Activated T-helper 1 cell treated with anti-CD3 and anti-CD28 coated beads, Interleukin-2, amount 50 U/mL, for 16 hours (primary cell): ENCODE measurements around the gene ABHD2.

ENCODE experiments used
- DNase-seq, 2 donors: peaks; one replicate each; pipeline ENCODE4 v3.0.0-alpha.2; 2020; ENCODE audit warnings: low read depth in 1 of 2, low spot score in 1 of 2

Gene ABHD2

DNA sequence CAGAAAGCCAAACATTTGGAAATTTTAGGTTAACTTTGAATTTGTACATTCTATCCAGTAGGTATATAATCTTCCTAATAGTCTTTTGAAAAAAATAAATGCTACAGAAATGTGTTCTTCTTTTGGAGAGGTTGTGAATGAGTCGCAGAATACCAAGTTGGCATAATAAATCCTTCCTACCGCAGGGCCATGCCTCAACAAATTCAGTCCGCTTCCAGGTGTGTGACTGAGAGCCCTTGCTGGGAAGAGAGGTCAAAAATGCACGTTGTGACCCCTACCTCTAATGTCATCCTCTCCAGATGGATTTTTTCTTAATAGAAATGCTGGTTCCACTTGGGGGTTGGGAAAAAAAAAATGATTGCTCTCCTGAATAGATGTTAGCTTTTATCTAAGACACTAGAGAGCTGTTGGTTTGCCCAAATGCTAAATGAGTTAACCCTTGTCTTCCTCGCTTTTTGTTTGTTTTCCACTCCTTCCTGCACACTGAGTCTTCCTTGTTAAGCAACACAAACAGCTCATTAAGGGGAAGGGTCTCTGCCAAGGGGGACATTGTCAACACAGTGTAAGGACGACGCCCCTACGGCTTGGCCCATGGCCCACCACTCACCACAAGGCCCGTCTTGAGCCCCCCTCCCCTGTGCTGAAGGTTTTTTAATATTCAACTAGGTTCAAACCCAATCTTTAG, 99.2 kb downstream of the ABHD2 start:
- no peak for DNase-seq

- no peak for DNase-seq
Observed at GRCh38 chr15:89187986-89188514, 99.8 kb downstream of the ABHD2 start.

GRCh38 chr15:89192136-89192535, 103.9 kb downstream of the ABHD2 start:
- no peak for DNase-seq

GRCh38 chr15:89192766-89193165, 104.5 kb downstream of the ABHD2 start:
- no peak for DNase-seq

GRCh38 chr15:89194608-89195007, 106.4 kb downstream of the ABHD2 start:
- DNase-seq = no peak

DNA sequence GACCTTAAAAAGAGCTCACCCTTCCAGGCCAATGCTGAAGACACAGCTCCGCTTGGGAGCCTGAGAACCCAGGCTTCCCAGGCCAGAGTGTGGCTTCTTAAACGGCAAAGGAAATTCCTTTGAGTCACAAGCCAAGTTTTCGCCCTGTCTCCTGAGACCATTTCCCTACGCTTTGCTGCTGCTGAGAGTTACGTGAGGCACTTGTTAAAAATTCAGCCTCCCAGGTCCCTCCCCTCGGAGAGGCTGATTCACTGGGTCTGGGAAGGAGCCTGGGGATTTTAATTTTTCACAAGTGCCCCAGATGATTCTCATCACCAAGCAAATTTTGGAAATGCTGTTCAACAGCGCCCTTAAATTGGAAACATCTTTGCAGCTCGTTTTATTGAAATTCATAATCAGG, 107.6 kb downstream of the ABHD2 start:
- no peak for DNase-seq

DNA sequence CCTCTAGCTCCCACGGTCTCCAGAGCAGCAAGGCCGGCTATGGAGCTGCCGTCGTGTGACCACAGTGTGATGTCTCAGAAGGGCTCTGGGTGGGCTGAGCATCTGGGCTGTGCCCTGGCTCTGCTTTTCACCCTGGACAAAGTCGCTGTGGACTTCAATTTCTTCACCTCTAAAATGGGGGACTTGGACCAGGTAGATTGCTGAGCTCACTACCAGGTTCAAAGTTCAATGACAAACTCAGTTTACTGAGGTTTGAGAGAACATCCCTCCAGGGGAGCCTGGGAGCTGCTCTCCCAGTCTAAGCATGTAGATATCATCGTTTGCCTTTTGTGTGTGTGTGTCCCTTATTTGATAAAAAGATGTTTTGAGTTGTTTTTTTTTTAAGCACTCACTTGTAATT, 108.0 kb downstream of the ABHD2 start:
- DNase-seq = no peak

DNA sequence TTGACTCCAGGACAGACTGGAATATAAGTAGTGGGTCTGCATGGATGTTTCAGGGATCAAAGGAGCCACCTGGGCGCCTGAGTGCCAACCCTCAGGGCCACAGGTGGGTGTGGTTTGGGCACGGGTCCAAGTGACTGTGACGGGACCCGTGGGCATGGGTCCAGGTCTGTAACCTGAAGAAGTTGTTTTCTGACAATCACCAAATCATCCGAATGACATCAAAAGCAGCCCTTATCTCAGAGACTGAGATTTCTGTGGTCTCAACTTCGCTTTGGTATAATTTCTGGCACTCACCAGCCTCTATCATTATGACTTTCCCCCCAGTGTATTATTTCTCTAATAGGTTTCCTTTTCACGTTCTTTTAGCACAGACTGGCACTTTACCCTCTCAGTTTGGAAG, 108.7 kb downstream of the ABHD2 start:
- DNase-seq = no peak

DNA sequence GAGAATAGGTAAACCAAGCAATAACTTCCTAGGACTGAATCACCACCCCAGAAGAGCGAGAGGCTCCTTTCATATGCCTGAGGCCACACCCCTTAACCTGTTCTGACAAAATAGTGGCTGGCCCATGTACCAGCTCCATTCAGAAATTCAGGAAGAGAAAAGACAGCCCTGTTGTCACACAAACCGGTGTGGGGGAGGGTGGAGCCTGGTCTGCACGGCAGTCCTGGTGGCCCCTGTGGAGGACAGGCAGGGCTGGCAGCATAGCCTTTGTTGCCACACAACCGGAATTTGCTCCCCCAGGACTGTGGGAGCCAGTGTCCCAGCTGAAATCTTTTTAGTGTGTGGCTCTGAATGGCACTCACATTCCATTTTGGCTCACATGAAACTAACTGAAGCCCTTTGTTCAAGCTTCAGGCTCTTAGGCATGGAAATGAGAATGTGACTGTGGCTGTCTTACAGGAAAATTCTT, 109.3 kb downstream of the ABHD2 start:
- no peak for DNase-seq

- no peak for DNase-seq
Observed at GRCh38 chr15:89198196-89198595, 109.9 kb downstream of the ABHD2 start.

GRCh38 chr15:89198934-89199333, 110.7 kb downstream of the ABHD2 start:
- DNase-seq = no peak

DNA sequence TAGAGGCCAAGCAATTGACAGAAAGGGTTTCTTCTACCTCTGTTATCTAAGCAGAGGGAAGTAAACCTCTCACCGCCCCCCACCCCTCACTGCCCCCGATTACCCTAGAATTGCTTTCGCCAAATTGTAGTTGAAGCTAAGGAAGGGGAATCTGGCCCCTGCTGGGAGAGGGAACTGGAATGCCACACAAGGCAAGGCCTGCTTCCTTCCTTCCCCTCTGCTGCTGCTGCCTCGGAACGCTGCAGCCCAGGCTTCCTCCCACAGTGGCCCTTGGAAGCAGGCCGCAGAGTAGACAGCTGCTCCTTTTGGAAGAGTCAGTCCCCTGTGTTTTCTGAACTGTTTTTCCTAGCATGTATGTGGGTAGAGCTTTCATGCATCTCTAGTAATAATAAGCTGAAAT, 111.5 kb downstream of the ABHD2 start:
- no peak for DNase-seq

GRCh38 chr15:89200182-89200581, 111.9 kb downstream of the ABHD2 start:
- DNase-seq = no peak

- DNase-seq = no peak
Observed at GRCh38 chr15:89201465-89202005, 113.3 kb downstream of the ABHD2 start.

DNA sequence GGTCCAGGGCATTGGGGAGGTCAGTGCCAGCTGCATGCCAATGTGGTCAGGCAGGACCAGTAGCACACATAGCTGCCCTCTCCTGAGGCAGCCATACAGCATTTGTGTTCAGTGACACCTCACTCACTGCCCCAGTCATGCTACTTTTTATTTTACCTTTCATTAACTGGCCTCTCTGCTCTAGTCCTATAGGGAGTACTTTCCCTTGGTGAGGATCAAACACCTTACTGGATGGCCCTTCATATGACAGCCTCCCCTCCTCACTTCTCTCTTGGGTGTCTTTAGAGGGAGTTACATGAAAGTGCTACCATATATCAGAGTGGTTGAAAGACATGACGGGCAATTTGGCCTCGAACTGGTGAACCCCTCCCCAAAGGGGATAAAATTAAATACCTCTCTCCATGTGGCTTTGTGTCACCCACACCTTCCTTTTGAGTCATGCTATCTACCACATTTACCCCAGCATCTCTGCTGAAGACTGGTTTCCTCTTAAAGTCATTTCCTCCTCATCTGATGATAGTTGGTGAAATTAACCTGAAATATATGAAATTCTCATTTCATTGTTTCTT, 115.5 kb downstream of the ABHD2 start:
- DNase-seq = no peak

DNA sequence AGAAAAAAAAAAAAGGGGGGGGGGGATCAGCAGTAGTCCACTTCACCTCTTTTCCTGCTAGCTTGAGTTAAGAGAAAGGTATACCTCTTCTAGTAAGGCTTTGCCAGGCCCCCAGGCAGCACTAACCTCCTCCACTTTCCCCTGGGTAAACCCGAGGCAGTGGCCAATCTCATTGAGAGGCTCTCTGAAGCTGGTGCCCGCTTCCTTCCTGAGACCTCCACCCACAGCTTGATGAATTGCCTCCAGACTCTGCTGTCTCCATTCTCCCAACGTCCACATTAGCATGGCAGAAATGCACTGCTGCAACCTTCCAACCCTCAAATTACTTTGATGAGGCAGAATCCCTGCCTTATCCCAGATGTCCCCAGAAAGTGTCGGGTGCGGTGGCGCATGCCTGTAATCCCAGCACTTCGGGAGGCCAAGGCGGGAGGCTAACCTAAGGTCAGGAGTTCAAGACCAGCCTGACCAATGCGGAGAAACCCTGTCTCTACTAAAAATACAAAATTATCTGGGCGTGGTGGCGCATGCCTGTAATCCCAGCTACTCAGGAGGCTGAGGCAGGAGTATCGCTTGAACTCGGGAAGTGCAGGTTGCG, 117.8 kb downstream of the ABHD2 start:
- DNase-seq = no peak

- DNase-seq = peak; percentile 51 to 52
Observed at GRCh38 chr15:89206908-89207331, 118.7 kb downstream of the ABHD2 start.

DNA sequence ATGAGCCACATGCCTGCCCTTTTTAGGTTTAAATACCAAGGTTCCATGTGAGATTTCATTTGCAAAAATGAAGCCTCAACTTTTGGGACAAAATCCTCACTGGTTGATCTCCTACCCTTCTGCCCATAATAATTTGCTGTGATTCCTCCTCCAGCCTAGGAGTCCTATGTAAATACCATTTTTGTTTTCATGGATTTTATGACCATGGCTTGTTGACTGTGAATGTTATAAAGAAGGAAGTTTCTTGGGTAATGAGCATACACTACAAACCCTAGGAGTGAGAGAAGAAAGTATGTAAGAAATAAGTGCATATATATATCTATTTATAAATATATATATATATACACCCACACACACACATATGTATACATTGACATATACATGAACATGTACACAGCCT, 120.0 kb downstream of the ABHD2 start:
- no peak for DNase-seq

DNA sequence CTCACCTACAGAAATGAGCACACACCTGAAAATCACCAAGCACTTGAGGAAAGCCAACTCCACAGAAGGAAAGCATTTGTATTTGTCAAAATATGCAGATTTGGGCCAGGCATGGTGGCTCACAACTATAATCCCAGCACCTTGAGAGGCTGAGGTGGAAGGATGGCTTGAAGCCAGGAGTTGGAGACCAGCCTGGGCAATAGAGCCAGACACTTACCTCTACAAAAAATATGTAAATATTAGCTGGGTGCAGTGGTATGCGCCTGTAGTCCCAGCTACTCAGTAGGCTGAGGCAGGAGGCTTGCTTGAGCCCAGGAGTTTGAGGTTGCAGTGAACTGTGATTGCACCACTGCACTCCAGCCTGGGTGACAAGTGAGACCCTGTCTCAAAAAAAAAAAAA, 120.8 kb downstream of the ABHD2 start:
- DNase-seq = no peak

GRCh38 chr15:89211678-89212170, 123.5 kb downstream of the ABHD2 start:
- no peak for DNase-seq

- DNase-seq = no peak
Observed at GRCh38 chr15:89215627-89216026, 127.4 kb downstream of the ABHD2 start.

DNA sequence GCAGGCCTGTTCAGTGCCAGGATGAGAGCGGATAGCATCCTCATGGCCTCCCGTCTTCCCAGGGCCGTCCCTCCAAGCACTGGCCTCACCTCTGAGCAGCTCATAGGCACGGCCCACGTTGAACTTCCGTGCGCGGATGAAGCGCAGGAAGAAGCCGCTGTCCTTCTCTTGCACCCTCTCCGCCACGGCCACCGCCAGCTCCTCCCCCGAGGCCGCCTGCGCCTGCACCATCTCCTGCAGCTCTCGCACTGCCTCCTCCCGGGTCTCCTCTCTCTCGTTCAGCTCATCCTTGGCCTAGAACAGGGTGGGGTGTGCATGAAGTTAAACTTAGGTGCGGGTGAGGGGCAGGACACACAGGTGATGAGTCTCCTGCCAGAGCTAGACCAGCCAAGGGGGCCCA, 128.8 kb downstream of the ABHD2 start:
- DNase-seq = no peak
